HAP-1 (cell line): ENCODE data around the gene ST3GAL3.

Experiments
- DNase-seq, 2 experiments: peaks; one replicate each; pipeline ENCODE4 v3.0.0-alpha.2; 2016 to 2020; ENCODE audit warnings: low spot score in 2 of 2
- H3K27me3 ChIP-seq: fragments of 250-450 bp; sonication (Bioruptor Pico); 2 replicates; pipeline ENCODE4 v1.5.1; 2020; ENCODE audit warnings: low read depth, mild to moderate bottlenecking, moderate library complexity
- H3K36me3 ChIP-seq: fragments of 250-450 bp; sonication (Bioruptor Pico); replicated peaks from 2 replicates; pipeline ENCODE4 v1.5.1; 2020; ENCODE audit warnings: mild to moderate bottlenecking
- H3K4me1 ChIP-seq: fragments of 250-450 bp; sonication (Bioruptor Pico); 2 replicates; pipeline ENCODE4 v1.5.1; 2020; ENCODE audit warnings: mild to moderate bottlenecking
- H3K4me3 ChIP-seq: fragments of 250-450 bp; sonication (Bioruptor Pico); 2 replicates; pipeline ENCODE4 v1.5.1; 2020; ENCODE audit warnings: mild to moderate bottlenecking, moderate library complexity
- H3K9me3 ChIP-seq: fragments of 250-450 bp; sonication (Bioruptor Pico); 2 replicates; pipeline ENCODE4 v1.5.1; 2020; ENCODE audit warnings: mild to moderate bottlenecking, moderate library complexity
- in situ Hi-C: fragments of 300-500 bp; cut with MboI; formaldehyde crosslinking; loops from 3 replicates; pipeline ENCODE4 v1.14.3; 2020; ENCODE audit warnings: low sequenced_read_pairs, inconsistent platforms, mixed read lengths

The ST3GAL3 gene

DNA sequence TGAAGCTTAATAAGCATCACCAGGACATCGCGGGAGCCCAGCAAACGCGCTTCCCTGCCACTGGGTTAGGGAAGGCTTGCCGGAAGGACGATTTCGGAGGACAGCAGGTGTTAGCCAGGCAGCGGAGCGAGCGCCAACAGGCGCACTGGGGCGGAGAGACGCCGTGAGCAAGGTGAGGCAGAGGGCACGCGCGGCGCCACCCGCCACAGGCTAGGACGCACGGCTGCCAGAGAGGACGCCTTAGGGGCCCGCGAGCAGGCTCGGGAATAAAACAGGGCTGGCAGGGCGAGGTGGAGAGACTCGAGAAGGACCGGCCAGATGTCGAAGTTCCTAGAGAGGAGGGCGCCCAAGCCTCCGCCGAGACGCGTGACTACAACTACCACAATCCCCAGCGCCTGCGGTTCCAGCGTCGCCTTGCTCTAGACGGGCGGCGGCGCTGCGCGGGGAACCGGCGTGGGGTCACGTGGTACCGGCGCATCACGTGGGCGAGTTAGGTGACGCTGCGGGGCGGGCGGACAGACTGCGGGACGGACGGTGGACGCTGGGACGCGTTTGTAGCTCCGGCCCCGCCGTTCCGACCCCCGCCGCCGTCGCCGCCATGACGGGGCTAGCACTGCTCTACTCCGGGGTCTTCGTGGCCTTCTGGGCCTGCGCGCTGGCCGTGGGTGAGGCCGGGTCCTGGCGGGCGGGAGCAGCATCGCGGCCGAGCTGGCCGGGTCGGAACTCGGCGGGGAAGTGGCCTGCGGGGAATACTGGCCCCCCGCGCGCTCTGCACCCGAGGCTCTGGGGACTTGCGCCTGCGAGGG, 267.3 kb downstream of the ST3GAL3 start, which contains the start of gene ATP6V0B:
Gene ATP6V0B (plus strand): TSS at position 518 of the 806 bp plus-strand sequence. CDS start 81 bp downstream, at position 599.
- Histone ChIP-seq H3K36me3 (peaks cover 49% of the 10 kb centered on the region), H3K9me3 (no peaks in the 10 kb centered on the region), H3K4me3 (peak within 1 kb of the TSS; percentile 92), H3K27me3 (no peaks in the 10 kb centered on the region), H3K4me1 (peaks cover 25% of the 10 kb centered on the region)
- peak; percentile 92 to 98 for DNase-seq
- in situ Hi-C loops = no loop called here

DNA sequence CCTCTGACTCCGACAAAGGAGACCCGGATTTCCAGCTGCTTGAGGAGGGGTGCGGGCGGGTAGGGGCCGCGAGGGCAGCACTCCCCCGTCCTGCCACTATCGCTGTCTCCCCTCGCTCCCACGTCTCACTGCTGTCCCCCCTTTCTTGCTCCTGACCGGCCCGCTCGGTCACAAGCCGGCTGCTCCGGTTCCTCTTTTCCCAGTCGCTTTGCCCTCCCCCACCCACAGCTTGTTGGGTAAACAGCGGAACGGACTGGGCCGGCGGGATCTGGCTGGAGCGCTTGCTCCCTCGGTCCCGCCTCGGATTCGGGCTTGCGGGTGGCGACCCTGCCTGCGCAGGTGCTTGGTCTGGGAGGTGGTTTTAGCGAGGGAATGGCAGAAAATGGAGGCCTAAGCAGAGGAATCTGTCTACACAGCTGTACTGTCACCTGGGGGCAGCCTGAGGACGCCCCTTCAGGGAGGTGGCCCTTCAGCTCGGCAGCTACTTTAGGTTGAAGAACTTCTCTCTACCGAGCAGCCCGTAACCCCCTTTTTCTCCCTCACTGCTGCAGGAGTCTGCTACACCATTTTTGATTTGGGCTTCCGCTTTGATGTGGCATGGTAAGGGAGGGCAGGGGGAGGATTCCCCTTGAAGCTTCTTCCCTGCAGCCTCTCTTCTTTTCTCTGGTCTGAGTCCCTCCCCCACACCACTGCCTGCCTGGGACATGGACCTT, 268.1 kb downstream of the ST3GAL3 start:
- DNase-seq = peak in 1 of 2 experiments; percentile 38
- Histone ChIP-seq H3K4me1 (peaks cover 31% of the 10 kb centered on the region), H3K27me3 (no peaks in the 10 kb centered on the region), H3K36me3 (peaks cover 49% of the 10 kb centered on the region), H3K9me3 (no peaks in the 10 kb centered on the region), H3K4me3 (peak overlapping the region; percentile 92)
- in situ Hi-C loops = no loop called here

DNA sequence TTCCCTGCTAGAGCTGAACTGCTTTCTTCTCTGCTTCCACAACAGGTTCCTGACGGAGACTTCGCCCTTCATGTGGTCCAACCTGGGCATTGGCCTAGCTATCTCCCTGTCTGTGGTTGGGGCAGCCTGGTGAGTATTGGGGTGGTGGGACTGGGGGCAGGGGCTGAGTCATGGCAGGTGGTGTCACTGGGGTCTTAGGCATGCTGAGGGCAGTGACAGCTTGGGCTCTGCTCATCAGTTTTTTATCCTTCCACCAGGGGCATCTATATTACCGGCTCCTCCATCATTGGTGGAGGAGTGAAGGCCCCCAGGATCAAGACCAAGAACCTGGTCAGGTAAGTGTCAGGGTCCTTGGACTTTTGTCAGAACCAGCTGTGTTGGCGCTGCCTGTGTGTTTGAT, 268.7 kb downstream of the ST3GAL3 start:
- H3K4me1 ChIP-seq = peaks cover 34% of the 10 kb centered on the region
- peaks cover 46% of the 10 kb centered on the region for H3K36me3 ChIP-seq
- no peak for DNase-seq
- no peaks in the 10 kb centered on the region for H3K27me3 ChIP-seq
- in situ Hi-C loops = no loop called here
- H3K9me3 ChIP-seq = no peaks in the 10 kb centered on the region
- H3K4me3 ChIP-seq = peak overlapping the region; percentile 92

DNA sequence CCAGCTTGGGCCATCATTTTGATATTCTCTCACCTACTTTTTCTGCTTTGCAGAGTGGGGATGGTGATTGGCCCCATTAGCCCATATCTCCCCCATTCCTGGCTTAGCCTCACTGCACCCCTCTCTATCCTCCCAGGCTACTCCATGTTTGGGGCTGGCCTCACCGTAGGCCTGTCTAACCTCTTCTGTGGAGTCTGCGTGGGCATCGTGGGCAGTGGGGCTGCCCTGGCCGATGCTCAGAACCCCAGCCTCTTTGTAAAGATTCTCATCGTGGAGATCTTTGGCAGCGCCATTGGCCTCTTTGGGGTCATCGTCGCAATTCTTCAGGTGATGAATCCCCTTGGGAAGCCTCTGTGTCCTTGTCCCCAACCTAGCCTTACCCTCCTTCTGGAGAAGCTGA, 269.6 kb downstream of the ST3GAL3 start:
- peaks cover 34% of the 10 kb centered on the region for H3K4me1 ChIP-seq
- DNase-seq = no peak
- H3K36me3 ChIP-seq = peaks cover 46% of the 10 kb centered on the region
- in situ Hi-C loops = no loop called here
- H3K27me3 ChIP-seq = no peaks in the 10 kb centered on the region
- no peak overlapping the region for H3K4me3 ChIP-seq
- no peaks in the 10 kb centered on the region for H3K9me3 ChIP-seq

DNA sequence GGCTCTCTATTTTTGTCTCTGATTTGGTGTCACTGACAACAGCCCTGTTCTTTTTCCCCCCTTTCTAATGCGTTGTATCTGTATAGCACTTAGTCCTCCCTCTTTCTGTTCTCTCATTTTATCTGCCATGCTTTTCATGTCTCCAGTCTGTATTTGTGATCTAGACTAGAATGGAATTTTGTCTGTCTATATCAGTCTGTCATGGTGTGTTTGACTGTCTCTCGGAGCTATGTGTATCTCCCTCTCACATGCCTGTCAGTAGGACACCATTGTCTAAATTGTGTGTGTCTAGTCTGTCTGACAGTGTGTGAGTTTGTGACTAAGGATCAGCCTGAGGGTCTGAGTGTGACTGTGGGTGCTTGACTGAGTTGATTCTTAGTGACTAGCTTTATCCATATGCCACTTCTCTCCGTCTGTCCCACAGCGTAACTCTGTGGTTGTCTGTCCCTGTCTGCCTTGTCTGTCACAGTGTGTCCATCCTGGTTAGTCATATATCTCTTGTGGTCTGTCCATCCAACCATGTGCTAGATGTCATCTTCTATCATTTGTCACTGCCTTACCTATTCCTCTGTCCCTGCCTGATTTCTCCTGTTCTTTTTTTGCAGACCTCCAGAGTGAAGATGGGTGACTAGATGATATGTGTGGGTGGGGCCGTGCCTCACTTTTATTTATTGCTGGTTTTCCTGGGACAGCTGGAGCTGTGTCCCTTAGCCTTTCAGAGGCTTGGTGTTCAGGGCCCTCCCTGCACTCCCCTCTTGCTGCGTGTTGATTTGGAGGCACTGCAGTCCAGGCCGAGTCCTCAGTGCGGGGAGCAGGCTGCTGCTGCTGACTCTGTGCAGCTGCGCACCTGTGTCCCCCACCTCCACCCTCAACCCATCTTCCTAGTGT, 270.3 kb downstream of the ST3GAL3 start:
- Histone ChIP-seq H3K4me3 (no peak overlapping the region; the same call in 1 of the 2 replicates), H3K4me1 (peaks cover 34% of the 10 kb centered on the region), H3K36me3 (peaks cover 47% of the 10 kb centered on the region), H3K27me3 (no peaks in the 10 kb centered on the region), H3K9me3 (no peaks in the 10 kb centered on the region)
- DNase-seq = no peak
- in situ Hi-C loops = no loop called here

DNA sequence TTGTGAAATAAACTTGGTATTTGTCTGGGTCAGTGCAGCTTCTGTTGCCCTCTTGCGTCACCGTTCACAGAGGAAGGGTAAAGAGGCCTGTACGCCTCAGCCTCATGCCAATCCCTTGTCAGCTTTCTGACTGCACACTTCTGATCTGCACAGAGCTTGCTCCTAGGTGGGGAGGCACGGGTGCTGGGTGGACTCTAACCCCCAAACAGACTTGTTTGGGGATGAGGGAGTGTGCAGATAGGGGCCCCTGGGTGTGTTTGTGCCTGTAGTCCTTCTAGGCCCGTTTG, 270.9 kb downstream of the ST3GAL3 start:
- in situ Hi-C loops = no loop called here
- Histone ChIP-seq H3K4me3 (peak overlapping the region; percentile 53), H3K9me3 (no peaks in the 10 kb centered on the region), H3K27me3 (no peaks in the 10 kb centered on the region), H3K4me1 (peaks cover 34% of the 10 kb centered on the region), H3K36me3 (peaks cover 41% of the 10 kb centered on the region)
- no peak for DNase-seq

DNA sequence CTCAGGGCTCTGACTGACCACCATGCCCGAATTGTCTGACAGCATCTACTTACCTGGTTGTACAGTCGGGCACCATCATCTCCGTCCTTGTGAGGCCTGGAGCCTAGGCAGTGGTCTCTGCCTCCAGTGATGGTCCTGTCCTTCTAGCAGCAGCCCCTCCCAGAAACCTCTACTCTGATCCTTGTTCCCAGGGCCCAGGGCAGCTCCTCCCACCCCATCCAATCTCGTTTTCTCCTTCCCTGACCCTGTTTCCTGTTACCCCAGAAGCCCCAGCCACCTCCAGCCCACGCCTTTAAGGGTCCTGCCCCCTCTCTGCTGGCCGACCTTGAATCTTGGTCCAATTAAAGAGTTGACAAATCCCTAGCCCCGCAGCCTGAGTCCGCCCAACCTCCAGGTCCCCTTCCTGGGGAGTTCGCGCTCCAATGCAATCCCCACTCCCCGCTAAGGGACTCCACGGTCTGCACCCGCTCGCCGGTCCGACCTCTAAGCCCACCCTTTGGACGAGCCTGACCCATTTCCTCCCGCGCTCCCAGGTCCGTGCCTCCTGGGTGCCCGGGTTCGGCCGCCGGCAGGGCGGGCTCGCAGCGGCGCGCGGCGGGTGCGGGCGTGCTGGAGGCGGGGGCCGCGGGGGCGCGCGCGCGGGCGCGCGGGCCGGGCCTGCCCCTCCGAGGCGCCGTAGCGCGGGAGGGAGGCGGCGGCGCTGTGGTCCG, 271.4 kb downstream of the ST3GAL3 start, which contains the start of gene B4GALT2:
Gene B4GALT2 (plus strand): TSS at position 660 of the 710 bp plus-strand sequence. CDS start 1,951 bp downstream, outside the sequence.
- Histone ChIP-seq H3K27me3 (no peaks in the 10 kb centered on the region), H3K36me3 (peaks cover 37% of the 10 kb centered on the region), H3K4me3 (peak within 1 kb of the TSS; percentile 54), H3K4me1 (peaks cover 34% of the 10 kb centered on the region), H3K9me3 (no peaks in the 10 kb centered on the region)
- peak; percentile 45 to 66 for DNase-seq
- in situ Hi-C loops = no loop called here

DNA sequence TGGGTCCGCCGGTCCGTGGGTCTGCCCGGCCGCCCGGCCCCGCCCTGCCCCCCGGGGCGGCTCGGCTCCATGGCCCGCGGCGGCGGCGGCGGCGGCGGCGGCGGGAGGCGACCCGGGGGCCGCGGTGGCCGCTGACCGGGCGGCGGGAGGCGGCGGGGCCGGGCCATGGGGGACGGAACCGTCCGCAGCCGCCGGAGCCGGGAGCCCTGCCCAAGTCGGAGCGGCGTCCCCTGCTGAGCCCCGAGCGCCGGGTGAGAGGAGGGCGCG, 271.9 kb downstream of the ST3GAL3 start:
- no peaks in the 10 kb centered on the region for H3K9me3 ChIP-seq
- no peaks in the 10 kb centered on the region for H3K27me3 ChIP-seq
- in situ Hi-C loops = no loop called here
- H3K4me1 ChIP-seq = peaks cover 34% of the 10 kb centered on the region
- H3K4me3 ChIP-seq = peak overlapping the region; percentile 54
- no peak for DNase-seq
- H3K36me3 ChIP-seq = peaks cover 38% of the 10 kb centered on the region

DNA sequence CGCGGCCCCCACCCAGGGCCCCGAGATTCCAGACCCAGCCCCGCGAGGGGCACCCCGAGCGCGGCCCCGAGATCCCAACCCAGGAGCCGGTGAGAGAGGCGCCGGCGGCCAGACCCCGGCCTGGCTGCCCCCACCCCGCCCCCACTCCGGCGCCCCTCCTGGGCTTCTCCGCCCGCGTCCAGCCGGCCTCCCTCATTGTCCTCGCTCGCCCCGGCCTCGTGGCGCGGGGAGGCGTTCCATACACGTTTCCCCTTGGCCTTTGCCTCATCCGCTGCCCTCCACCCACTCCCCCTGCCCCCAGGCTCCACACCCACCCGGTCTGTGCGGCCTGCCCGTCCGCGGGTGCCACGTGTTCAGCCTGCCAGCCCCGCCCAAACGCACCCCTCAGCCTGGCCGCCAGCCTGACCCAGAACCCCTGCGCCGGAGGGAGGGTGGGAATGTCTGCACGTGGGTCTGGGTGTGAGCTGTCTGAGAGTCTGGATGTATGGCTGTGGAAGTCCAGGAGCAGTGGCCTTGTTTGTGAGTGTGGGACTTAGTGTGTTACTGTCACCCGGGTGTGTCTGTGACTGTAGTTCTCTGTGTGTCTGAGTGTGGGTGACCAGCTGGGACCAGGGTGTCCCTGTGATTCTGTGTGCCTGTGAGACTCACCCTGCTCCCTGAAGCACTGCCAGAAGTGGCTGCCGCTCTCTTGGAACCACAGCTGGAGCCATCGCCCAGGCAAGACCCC, 272.4 kb downstream of the ST3GAL3 start:
- in situ Hi-C loops = no loop called here
- H3K4me1 ChIP-seq = peaks cover 34% of the 10 kb centered on the region
- H3K9me3 ChIP-seq = no peaks in the 10 kb centered on the region
- no peaks in the 10 kb centered on the region for H3K27me3 ChIP-seq
- H3K4me3 ChIP-seq = peak overlapping the region; percentile 54
- peak; percentile 22 to 69 for DNase-seq
- peaks cover 43% of the 10 kb centered on the region for H3K36me3 ChIP-seq

DNA sequence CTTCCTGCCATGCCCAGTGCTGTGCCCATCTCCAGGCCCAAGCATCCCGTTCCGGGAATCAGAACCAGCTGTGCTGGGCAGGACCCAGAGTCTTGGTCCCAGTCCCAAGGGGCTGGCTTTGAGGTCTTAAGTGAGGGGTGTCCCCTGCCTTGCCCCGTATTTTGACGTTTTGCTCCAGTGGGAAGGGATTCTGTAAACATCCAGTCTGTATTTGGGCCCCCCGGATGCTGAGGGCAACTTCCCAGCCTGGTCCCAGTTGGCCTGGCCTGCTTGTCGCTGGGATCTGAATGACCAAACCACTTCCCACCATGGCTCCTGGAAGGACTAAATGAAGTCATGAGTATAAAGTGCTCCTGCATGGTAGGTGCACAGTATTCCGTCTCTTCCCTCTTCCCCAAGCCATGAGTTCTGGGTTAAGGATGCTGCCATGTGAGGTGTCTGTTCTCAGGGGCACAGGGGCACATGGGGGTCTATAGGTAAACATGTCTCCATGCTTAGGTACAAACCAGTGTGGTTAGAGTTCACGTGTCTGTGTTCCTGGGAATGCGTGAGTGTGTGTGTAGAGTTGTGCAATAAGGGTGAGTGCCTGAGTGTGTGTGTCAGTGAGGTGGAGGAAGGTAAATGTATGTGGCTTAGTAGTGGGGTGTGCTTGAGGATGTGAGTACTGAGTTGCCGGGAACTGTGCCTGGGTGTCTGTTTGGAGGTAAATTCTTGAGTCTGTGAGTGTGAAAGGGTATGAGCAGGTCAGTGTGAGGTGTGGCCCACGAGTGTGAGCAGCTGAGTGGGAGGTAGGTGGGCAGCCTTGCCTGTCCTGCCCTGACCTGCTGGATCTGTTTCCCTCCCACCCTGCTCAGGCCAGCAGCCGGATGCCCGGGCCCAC, 273.2 kb downstream of the ST3GAL3 start:
- peaks cover 44% of the 10 kb centered on the region for H3K36me3 ChIP-seq
- in situ Hi-C loops = no loop called here
- H3K9me3 ChIP-seq = no peaks in the 10 kb centered on the region
- H3K4me1 ChIP-seq = peaks cover 34% of the 10 kb centered on the region
- no peak for DNase-seq
- H3K27me3 ChIP-seq = no peaks in the 10 kb centered on the region
- peak overlapping the region; percentile 54 for H3K4me3 ChIP-seq
